GM23338 (cell line): ENCODE results near the gene ING3.

Experiments
- CTCF ChIP-seq, 2 experiments: fragments of 200-600 bp in 1 of 2; sonication (generic) in 1 of 2; conservative IDR thresholded peaks; 2 replicates each; pipeline versions ENCODE4 v1.5.1 to v1.6.1; 2016 to 2017; ENCODE audit warnings: antibody characterized with exemption in 2 of 2, low read depth in 2 of 2, mild to moderate bottlenecking in 2 of 2, moderate library complexity in 1 of 2
- ETS1 ChIP-seq: IDR thresholded peaks from 2 replicates; pipeline ENCODE4 v1.6.1; 2016; ENCODE audit warnings: antibody characterized with exemption
- EZH2 ChIP-seq: fragments of 200-600 bp; sonication (generic); IDR thresholded peaks from one replicate; pipeline ENCODE4 v1.8.0; 2017; ENCODE audit warnings: antibody characterized with exemption, mild to moderate bottlenecking, low read depth; ENCODE audit not compliant: unreplicated experiment
- JUNB ChIP-seq: IDR thresholded peaks from one replicate; pipeline ENCODE4 v1.6.1; 2016; ENCODE audit warnings: antibody characterized with exemption; ENCODE audit not compliant: unreplicated experiment

- TF ChIP-seq CTCF (conservative IDR thresholded peaks at IDR 0.05; ENCODE audit: low read depth in 2 of 2): no peak
- no peak for TF ChIP-seq JUNB
- TF ChIP-seq ETS1: no peak
- TF ChIP-seq EZH2: no peak
Measured at GRCh38 chr7:120990468-120991118, 40.0 kb downstream of the ING3 start.
